GM23338 (cell line): Measurements from ENCODE around the gene RPL15. TPM values are rescaled to one million over a fixed set of nuclear protein-coding genes. Genes with fewer than 3 reads are reported as not detected.

Experiments used
- ATAC-seq: fragments of 200-7000 bp; cut with Tn5 transposase; 3 replicates; pipeline ENCODE4 v1.9.1; 2020
- DNase-seq: peaks from one replicate; pipeline ENCODE4 v3.0.0-alpha.2; 2015; ENCODE audit warnings: low spot score
- H2AFZ ChIP-seq: fragments of 200-600 bp; sonication (generic); 2 replicates; pipeline ENCODE4 v1.8.0; 2016; ENCODE audit warnings: antibody characterized with exemption, mild to moderate bottlenecking, moderate library complexity
- H3F3A ChIP-seq: fragments of 200-600 bp; sonication (generic); replicated peaks from 2 replicates; pipeline ENCODE4 v1.8.0; 2017; ENCODE audit warnings: antibody characterized with exemption, mixed run types, low read depth
- H3K27ac ChIP-seq: fragments of 200-600 bp; sonication (generic); 2 replicates; pipeline ENCODE4 v1.6.1; 2016; ENCODE audit warnings: low read depth
- H3K27me3 ChIP-seq: fragments of 200-600 bp; sonication (generic); 2 replicates; pipeline ENCODE4 v1.8.0; 2016; ENCODE audit warnings: mild to moderate bottlenecking, mixed run types, moderate library complexity; ENCODE audit not compliant: insufficient read depth
- H3K36me3 ChIP-seq: fragments of 200-600 bp; sonication (generic); 2 replicates; pipeline ENCODE4 v1.8.0; 2016; ENCODE audit warnings: mild to moderate bottlenecking; ENCODE audit not compliant: insufficient read depth
- H3K4me1 ChIP-seq: fragments of 200-600 bp; sonication (generic); 2 replicates; pipeline ENCODE4 v1.8.0; 2016; ENCODE audit warnings: mild to moderate bottlenecking, moderate library complexity; ENCODE audit not compliant: insufficient read depth
- H3K4me2 ChIP-seq: fragments of 200-600 bp; sonication (generic); 2 replicates; pipeline ENCODE4 v1.7.1; 2017; ENCODE audit warnings: mixed run types
- H3K4me3 ChIP-seq: fragments of 200-600 bp; sonication (generic); 2 replicates; pipeline ENCODE4 v1.6.1; 2016; ENCODE audit warnings: mixed run types
- H3K79me2 ChIP-seq: fragments of 200-600 bp; sonication (generic); replicated peaks from 2 replicates; pipeline ENCODE4 v1.8.0; 2017; ENCODE audit warnings: mild to moderate bottlenecking; ENCODE audit not compliant: insufficient read depth
- H3K9me2 ChIP-seq: fragments of 200-600 bp; sonication (generic); 2 replicates; pipeline ENCODE4 v1.8.0; 2017; ENCODE audit not compliant: insufficient read depth
- H4K20me1 ChIP-seq: fragments of 200-600 bp; sonication (generic); replicated peaks from 2 replicates; pipeline ENCODE4 v1.8.0; 2017; ENCODE audit warnings: mild to moderate bottlenecking; ENCODE audit not compliant: insufficient read depth
- H3K27ac Mint-ChIP-seq: 2 replicates; pipeline ENCODE4 v1.8.0; 2020; ENCODE audit warnings: inconsistent platforms, mild to moderate bottlenecking, moderate library complexity, mixed read lengths
- H3K27me3 Mint-ChIP-seq: 3 replicates; pipeline ENCODE4 v1.8.0; 2022; ENCODE audit warnings: low read depth, mild to moderate bottlenecking, moderate library complexity, mixed read lengths, inconsistent platforms; ENCODE audit not compliant: insufficient read depth, poor library complexity
- H3K36me3 Mint-ChIP-seq: 3 replicates; pipeline ENCODE4 v1.8.0; 2021; ENCODE audit warnings: low read depth, mild to moderate bottlenecking, inconsistent platforms, moderate library complexity, mixed read lengths
- H3K4me1 Mint-ChIP-seq: 3 replicates; pipeline ENCODE4 v1.8.0; 2020; ENCODE audit warnings: mild to moderate bottlenecking, inconsistent platforms, mixed read lengths
- H3K4me3 Mint-ChIP-seq: 3 replicates; pipeline ENCODE4 v1.8.0; 2021; ENCODE audit warnings: moderate library complexity, mild to moderate bottlenecking, inconsistent platforms, mixed read lengths
- H3K9me3 Mint-ChIP-seq: 3 replicates; pipeline ENCODE4 v1.8.0; 2020; ENCODE audit warnings: moderate library complexity, mild to moderate bottlenecking, inconsistent platforms, mixed read lengths
- CREB1 ChIP-seq: fragments of 250-450 bp; sonication (Bioruptor Pico); IDR thresholded peaks from 2 replicates; pipeline ENCODE4 v1.5.0; 2020; ENCODE audit warnings: low read depth, mild to moderate bottlenecking, moderate library complexity
- EZH2 ChIP-seq: fragments of 200-600 bp; sonication (generic); IDR thresholded peaks from one replicate; pipeline ENCODE4 v1.8.0; 2017; ENCODE audit warnings: antibody characterized with exemption, mild to moderate bottlenecking, low read depth; ENCODE audit not compliant: unreplicated experiment
- EZH2phosphoT487 ChIP-seq: fragments of 200-600 bp; sonication (generic); IDR thresholded peaks from one replicate; pipeline ENCODE4 v1.8.1; 2018; ENCODE audit warnings: antibody characterized with exemption; ENCODE audit not compliant: unreplicated experiment
- JUNB ChIP-seq: IDR thresholded peaks from one replicate; pipeline ENCODE4 v1.6.1; 2016; ENCODE audit warnings: antibody characterized with exemption; ENCODE audit not compliant: unreplicated experiment
- NANOG ChIP-seq: IDR thresholded peaks from 2 replicates; pipeline ENCODE4 v1.6.1; 2016; ENCODE audit warnings: antibody characterized with exemption, borderline replicate concordance
- POLR2AphosphoS5 ChIP-seq: IDR thresholded peaks from 2 replicates; pipeline ENCODE4 v1.6.1; 2016; ENCODE audit warnings: antibody characterized with exemption, low read depth
- STAT1 ChIP-seq: IDR thresholded peaks from one replicate; pipeline ENCODE4 v1.6.1; 2016; ENCODE audit warnings: antibody characterized with exemption; ENCODE audit not compliant: unreplicated experiment
- ZNF114 ChIP-seq: fragments of 250-450 bp; sonication (Bioruptor Pico); IDR thresholded peaks from 2 replicates; pipeline ENCODE4 v1.5.0; 2020; ENCODE audit warnings: mild to moderate bottlenecking, moderate library complexity
- ZNF331 ChIP-seq: fragments of 250-450 bp; sonication (Bioruptor Pico); IDR thresholded peaks from 2 replicates; pipeline ENCODE4 v1.5.0; 2020; ENCODE audit warnings: low read depth, mild to moderate bottlenecking, moderate library complexity
- polyA plus RNA-seq: library from polyadenylated mRNA; unstranded; fragments of >200 nt; fragmentation: Nextera tagmentation; extraction: Ambion mirVana; gene quantifications from 2 replicates; pipeline ENCODE4 v1.2.1, GENCODE V29; 2016
- total RNA-seq: library from RNA; depleted of rRNA; stranded (reverse); fragments of >200 nt; shearing (Covaris generic); gene quantifications from 2 replicates; pipeline ENCODE4 v1.2.3, GENCODE V29; 2014
- TF ChIP-seq, protein P1 (sequence below): IDR thresholded peaks from one replicate; pipeline ENCODE4 v1.6.1; 2018; ENCODE audit warnings: antibody characterized with exemption; ENCODE audit not compliant: unreplicated experiment
- TF ChIP-seq, protein P2 (sequence below): fragments of 250-450 bp; sonication (Bioruptor Pico); IDR thresholded peaks from 2 replicates; pipeline ENCODE4 v1.5.0; 2020; ENCODE audit warnings: mild to moderate bottlenecking, moderate library complexity
- TF ChIP-seq, protein P3 (sequence below): IDR thresholded peaks from 2 replicates; pipeline ENCODE4 v1.6.1; 2016; ENCODE audit warnings: antibody characterized with exemption
- TF ChIP-seq, protein P4 (sequence below), 2 experiments: fragments of 200-600 bp in 1 of 2; sonication (generic) in 1 of 2; conservative IDR thresholded peaks; 2 replicates each; pipeline versions ENCODE4 v1.5.1 to v1.6.1; 2016 to 2017; ENCODE audit warnings: antibody characterized with exemption in 2 of 2, low read depth in 2 of 2, mild to moderate bottlenecking in 2 of 2, moderate library complexity in 1 of 2

Gene RPL15
- total and polyA plus RNA-seq, 2 experiments from 2014 or later: 2,868 to 3,117 TPM

DNA sequence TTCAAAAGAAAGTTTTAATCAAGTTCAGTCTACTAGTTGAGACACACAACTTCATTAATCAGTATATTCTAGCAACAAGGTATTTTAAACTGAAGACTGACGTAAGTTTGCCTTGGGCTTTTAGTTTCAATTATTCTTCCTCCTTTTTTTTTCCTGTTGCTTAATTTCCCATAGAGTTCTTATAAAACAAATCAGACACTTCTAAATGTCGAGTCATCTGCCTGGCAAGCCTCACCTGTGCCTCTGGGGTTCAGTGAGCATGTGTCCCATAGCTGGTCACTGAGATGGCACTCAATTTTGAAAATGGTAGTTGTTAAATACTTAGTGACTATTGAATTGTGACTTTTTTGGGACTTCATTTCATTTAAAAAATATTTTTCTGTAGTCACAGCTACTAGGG is 27.5 kb upstream of the RPL15 start:
- peak overlapping the region; percentile 6 for H3K27ac ChIP-seq
- ATAC-seq: no peak

More for the DNA sequence above, 27.5 kb upstream of the RPL15 start:
- peaks cover 16% of the 10 kb centered on the region for H4K20me1 ChIP-seq
- Mint-ChIP-seq H3K27ac (peak overlapping the region; percentile 53; the same call in 1 of the 2 replicates), H3K4me3 (no peak overlapping the region), H3K27me3 (peaks cover 8% of the 10 kb centered on the region), H3K4me1 (peaks cover 29% of the 10 kb centered on the region; the same call in 2 of the 3 replicates), H3K9me3 (no peaks in the 10 kb centered on the region), H3K36me3 (peaks cover 28% of the 10 kb centered on the region)
- TF ChIP-seq, protein P1, sequence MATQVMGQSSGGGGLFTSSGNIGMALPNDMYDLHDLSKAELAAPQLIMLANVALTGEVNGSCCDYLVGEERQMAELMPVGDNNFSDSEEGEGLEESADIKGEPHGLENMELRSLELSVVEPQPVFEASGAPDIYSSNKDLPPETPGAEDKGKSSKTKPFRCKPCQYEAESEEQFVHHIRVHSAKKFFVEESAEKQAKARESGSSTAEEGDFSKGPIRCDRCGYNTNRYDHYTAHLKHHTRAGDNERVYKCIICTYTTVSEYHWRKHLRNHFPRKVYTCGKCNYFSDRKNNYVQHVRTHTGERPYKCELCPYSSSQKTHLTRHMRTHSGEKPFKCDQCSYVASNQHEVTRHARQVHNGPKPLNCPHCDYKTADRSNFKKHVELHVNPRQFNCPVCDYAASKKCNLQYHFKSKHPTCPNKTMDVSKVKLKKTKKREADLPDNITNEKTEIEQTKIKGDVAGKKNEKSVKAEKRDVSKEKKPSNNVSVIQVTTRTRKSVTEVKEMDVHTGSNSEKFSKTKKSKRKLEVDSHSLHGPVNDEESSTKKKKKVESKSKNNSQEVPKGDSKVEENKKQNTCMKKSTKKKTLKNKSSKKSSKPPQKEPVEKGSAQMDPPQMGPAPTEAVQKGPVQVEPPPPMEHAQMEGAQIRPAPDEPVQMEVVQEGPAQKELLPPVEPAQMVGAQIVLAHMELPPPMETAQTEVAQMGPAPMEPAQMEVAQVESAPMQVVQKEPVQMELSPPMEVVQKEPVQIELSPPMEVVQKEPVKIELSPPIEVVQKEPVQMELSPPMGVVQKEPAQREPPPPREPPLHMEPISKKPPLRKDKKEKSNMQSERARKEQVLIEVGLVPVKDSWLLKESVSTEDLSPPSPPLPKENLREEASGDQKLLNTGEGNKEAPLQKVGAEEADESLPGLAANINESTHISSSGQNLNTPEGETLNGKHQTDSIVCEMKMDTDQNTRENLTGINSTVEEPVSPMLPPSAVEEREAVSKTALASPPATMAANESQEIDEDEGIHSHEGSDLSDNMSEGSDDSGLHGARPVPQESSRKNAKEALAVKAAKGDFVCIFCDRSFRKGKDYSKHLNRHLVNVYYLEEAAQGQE: no peak
- TF ChIP-seq, protein P2, sequence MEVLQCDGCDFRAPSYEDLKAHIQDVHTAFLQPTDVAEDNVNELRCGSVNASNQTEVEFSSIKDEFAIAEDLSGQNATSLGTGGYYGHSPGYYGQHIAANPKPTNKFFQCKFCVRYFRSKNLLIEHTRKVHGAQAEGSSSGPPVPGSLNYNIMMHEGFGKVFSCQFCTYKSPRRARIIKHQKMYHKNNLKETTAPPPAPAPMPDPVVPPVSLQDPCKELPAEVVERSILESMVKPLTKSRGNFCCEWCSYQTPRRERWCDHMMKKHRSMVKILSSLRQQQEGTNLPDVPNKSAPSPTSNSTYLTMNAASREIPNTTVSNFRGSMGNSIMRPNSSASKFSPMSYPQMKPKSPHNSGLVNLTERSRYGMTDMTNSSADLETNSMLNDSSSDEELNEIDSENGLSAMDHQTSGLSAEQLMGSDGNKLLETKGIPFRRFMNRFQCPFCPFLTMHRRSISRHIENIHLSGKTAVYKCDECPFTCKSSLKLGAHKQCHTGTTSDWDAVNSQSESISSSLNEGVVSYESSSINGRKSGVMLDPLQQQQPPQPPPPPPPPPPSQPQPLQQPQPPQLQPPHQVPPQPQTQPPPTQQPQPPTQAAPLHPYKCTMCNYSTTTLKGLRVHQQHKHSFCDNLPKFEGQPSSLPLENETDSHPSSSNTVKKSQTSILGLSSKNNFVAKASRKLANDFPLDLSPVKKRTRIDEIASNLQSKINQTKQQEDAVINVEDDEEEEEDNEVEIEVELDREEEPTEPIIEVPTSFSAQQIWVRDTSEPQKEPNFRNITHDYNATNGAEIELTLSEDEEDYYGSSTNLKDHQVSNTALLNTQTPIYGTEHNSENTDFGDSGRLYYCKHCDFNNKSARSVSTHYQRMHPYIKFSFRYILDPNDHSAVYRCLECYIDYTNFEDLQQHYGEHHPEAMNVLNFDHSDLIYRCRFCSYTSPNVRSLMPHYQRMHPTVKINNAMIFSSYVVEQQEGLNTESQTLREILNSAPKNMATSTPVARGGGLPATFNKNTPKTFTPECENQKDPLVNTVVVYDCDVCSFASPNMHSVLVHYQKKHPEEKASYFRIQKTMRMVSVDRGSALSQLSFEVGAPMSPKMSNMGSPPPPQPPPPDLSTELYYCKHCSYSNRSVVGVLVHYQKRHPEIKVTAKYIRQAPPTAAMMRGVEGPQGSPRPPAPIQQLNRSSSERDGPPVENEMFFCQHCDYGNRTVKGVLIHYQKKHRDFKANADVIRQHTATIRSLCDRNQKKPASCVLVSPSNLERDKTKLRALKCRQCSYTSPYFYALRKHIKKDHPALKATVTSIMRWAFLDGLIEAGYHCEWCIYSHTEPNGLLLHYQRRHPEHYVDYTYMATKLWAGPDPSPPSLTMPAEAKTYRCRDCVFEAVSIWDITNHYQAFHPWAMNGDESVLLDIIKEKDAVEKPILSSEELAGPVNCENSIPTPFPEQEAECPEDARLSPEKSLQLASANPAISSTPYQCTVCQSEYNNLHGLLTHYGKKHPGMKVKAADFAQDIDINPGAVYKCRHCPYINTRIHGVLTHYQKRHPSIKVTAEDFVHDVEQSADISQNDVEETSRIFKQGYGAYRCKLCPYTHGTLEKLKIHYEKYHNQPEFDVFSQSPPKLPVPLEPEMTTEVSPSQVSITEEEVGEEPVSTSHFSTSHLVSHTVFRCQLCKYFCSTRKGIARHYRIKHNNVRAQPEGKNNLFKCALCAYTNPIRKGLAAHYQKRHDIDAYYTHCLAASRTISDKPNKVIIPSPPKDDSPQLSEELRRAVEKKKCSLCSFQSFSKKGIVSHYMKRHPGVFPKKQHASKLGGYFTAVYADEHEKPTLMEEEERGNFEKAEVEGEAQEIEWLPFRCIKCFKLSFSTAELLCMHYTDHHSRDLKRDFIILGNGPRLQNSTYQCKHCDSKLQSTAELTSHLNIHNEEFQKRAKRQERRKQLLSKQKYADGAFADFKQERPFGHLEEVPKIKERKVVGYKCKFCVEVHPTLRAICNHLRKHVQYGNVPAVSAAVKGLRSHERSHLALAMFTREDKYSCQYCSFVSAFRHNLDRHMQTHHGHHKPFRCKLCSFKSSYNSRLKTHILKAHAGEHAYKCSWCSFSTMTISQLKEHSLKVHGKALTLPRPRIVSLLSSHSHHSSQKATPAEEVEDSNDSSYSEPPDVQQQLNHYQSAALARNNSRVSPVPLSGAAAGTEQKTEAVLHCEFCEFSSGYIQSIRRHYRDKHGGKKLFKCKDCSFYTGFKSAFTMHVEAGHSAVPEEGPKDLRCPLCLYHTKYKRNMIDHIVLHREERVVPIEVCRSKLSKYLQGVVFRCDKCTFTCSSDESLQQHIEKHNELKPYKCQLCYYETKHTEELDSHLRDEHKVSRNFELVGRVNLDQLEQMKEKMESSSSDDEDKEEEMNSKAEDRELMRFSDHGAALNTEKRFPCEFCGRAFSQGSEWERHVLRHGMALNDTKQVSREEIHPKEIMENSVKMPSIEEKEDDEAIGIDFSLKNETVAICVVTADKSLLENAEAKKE (CRISPR knock-in tag): no peak
- TF ChIP-seq JUNB (no peak), ZNF114 (CRISPR knock-in tag) (no peak), EZH2 (no peak), POLR2AphosphoS5 (no peak), ZNF331 (CRISPR knock-in tag) (no peak), EZH2phosphoT487 (no peak), NANOG (no peak), STAT1 (no peak), CREB1 (CRISPR knock-in tag) (no peak)
- TF ChIP-seq, protein P3, sequence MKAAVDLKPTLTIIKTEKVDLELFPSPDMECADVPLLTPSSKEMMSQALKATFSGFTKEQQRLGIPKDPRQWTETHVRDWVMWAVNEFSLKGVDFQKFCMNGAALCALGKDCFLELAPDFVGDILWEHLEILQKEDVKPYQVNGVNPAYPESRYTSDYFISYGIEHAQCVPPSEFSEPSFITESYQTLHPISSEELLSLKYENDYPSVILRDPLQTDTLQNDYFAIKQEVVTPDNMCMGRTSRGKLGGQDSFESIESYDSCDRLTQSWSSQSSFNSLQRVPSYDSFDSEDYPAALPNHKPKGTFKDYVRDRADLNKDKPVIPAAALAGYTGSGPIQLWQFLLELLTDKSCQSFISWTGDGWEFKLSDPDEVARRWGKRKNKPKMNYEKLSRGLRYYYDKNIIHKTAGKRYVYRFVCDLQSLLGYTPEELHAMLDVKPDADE: no peak
- TF ChIP-seq, protein P4, sequence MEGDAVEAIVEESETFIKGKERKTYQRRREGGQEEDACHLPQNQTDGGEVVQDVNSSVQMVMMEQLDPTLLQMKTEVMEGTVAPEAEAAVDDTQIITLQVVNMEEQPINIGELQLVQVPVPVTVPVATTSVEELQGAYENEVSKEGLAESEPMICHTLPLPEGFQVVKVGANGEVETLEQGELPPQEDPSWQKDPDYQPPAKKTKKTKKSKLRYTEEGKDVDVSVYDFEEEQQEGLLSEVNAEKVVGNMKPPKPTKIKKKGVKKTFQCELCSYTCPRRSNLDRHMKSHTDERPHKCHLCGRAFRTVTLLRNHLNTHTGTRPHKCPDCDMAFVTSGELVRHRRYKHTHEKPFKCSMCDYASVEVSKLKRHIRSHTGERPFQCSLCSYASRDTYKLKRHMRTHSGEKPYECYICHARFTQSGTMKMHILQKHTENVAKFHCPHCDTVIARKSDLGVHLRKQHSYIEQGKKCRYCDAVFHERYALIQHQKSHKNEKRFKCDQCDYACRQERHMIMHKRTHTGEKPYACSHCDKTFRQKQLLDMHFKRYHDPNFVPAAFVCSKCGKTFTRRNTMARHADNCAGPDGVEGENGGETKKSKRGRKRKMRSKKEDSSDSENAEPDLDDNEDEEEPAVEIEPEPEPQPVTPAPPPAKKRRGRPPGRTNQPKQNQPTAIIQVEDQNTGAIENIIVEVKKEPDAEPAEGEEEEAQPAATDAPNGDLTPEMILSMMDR (conservative IDR thresholded peaks at IDR 0.05; ENCODE audit: low read depth in 2 of 2): no peak
- H3F3A ChIP-seq: no peaks in the 10 kb centered on the region
- H3K4me2 ChIP-seq: no peak overlapping the region
- no peaks in the 10 kb centered on the region for H3K27me3 ChIP-seq
- peaks cover 24% of the 10 kb centered on the region; the same call in 1 of the 2 replicates for H3K79me2 ChIP-seq
- no peak overlapping the region for H2AFZ ChIP-seq
- peaks cover 16% of the 10 kb centered on the region for H3K4me1 ChIP-seq
- DNase-seq: no peak
- H3K4me3 ChIP-seq: no peak overlapping the region
- H3K36me3 ChIP-seq: no peaks in the 10 kb centered on the region
- no peaks in the 10 kb centered on the region for H3K9me2 ChIP-seq
